Measurements from ENCODE around the gene BIRC5.

GRCh38 chr17:78182504-78182903 is 31.5 kb upstream of the BIRC5 start:
- TF ChIP-seq POLR2A (IDR thresholded peaks at IDR 0.05), result no peak
- TF ChIP-seq, protein P1, sequence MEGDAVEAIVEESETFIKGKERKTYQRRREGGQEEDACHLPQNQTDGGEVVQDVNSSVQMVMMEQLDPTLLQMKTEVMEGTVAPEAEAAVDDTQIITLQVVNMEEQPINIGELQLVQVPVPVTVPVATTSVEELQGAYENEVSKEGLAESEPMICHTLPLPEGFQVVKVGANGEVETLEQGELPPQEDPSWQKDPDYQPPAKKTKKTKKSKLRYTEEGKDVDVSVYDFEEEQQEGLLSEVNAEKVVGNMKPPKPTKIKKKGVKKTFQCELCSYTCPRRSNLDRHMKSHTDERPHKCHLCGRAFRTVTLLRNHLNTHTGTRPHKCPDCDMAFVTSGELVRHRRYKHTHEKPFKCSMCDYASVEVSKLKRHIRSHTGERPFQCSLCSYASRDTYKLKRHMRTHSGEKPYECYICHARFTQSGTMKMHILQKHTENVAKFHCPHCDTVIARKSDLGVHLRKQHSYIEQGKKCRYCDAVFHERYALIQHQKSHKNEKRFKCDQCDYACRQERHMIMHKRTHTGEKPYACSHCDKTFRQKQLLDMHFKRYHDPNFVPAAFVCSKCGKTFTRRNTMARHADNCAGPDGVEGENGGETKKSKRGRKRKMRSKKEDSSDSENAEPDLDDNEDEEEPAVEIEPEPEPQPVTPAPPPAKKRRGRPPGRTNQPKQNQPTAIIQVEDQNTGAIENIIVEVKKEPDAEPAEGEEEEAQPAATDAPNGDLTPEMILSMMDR (IDR thresholded peaks at IDR 0.05), result no peak

All from gastroesophageal sphincter (tissue), 3 donors.